AG09319 (cell line): ENCODE data around the gene SLC40A1.

Experiments
- DNase-seq: peaks from one replicate; pipeline ENCODE4 v3.0.0-alpha.2; 2010; ENCODE audit warnings: low read depth; ENCODE audit errors: extremely low read depth
- TF ChIP-seq, protein P1 (sequence below): IDR thresholded peaks from 2 replicates; pipeline ENCODE4 v1.5.1; 2011; ENCODE audit warnings: low read depth, mild to moderate bottlenecking, inconsistent platforms, low read length, moderate library complexity

Gene SLC40A1

DNA sequence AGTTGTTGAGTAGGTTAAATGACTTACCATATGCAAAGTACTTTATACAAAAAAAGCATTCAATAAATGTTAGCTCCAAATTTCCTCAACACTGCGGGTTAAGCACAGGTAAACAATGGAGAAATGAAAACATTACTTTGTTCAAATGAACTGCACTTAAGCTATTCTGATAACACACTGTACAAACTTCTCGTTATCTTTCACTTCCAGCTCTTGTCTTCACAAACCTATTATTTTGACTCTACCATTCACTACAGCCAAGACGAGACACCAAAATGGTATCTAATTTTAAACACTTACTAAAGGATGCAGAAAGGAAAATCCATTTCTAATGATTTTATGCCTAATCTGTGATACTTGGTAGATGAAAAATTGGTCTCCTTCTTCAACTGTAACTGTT lies 43.8 kb downstream of the SLC40A1 start:
- TF ChIP-seq, protein P1, sequence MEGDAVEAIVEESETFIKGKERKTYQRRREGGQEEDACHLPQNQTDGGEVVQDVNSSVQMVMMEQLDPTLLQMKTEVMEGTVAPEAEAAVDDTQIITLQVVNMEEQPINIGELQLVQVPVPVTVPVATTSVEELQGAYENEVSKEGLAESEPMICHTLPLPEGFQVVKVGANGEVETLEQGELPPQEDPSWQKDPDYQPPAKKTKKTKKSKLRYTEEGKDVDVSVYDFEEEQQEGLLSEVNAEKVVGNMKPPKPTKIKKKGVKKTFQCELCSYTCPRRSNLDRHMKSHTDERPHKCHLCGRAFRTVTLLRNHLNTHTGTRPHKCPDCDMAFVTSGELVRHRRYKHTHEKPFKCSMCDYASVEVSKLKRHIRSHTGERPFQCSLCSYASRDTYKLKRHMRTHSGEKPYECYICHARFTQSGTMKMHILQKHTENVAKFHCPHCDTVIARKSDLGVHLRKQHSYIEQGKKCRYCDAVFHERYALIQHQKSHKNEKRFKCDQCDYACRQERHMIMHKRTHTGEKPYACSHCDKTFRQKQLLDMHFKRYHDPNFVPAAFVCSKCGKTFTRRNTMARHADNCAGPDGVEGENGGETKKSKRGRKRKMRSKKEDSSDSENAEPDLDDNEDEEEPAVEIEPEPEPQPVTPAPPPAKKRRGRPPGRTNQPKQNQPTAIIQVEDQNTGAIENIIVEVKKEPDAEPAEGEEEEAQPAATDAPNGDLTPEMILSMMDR, result no peak
- DNase-seq, result no peak

DNA sequence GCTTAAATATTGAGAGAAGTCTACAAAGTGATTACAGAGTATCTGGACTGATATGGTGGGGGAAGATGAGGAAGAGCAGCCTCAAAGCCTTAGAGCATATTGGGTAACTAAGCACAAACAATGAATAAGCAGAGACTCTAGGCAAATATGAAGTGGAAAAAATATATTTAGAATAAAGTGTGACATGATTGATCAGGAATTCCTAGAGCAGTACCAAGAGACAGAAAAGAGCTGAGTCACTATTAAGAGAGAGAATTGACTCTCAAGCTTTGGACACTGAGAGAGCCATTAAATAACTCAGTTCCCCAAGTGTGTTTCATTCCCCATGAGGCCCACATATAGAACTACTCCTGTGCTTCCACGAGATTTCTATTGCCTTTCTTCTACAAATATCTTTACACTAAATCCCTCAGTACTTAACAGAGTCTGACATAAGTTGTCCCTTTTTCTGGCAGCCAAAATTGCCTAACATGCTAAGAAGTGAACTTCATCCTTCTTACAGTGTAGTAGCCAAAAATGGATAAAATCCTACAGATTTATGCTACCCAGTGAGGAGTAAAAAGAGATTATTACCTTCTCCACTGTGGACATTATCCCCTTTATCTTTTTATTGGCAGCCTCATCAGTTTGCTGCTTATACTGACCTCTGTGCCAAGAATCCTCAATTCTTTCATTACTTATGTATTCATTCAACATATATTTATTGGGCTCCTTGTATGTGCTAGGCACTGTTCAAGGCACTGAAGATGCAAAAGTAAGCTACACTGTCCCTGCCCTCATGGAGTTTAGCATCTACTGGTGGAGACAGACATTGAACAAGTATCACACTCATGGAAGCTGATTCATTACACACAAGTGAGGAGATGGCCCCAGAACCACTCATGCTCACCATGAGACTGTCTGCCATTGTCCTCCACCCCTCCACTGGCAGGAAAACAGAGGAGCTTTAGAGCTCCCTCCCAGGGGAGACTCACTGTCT lies 45.4 kb downstream of the SLC40A1 start:
- no peak for DNase-seq
- TF ChIP-seq, protein P1, result no peak

DNA sequence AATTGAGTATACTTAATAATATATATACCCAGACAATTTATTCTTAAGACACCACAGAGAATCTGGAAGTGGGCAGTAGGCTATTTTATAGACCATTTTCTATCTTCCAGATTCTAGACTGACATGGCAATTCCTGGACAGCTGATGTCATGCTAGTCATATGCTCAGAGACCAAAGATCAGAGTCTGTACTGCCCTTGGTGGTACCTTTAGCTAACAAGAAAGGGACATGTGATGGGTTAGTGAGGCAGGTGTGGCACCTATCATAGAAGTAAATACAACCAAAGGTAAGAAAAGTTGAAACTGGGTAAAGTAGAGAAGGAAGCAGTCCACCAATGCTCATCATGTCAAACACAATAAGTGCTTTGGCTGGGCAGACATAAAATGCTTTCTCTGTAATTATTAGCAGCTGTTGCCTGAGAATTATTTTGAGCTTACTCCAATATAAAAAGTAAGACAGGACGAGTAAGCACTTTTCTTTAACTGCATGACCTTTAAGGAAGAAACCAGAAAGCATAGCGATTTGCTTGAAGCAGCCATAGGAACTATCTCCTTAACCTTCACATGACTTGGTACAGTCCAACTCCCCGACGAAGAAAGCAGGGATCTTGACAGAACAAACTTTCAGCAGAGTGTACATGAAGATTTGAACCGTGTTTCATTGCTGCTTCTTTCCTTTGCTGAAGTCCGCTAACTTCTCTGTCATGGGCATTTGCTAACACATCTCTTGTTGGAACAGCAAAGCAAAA lies 47.1 kb downstream of the SLC40A1 start:
- TF ChIP-seq, protein P1, result no peak
- no peak for DNase-seq

DNA sequence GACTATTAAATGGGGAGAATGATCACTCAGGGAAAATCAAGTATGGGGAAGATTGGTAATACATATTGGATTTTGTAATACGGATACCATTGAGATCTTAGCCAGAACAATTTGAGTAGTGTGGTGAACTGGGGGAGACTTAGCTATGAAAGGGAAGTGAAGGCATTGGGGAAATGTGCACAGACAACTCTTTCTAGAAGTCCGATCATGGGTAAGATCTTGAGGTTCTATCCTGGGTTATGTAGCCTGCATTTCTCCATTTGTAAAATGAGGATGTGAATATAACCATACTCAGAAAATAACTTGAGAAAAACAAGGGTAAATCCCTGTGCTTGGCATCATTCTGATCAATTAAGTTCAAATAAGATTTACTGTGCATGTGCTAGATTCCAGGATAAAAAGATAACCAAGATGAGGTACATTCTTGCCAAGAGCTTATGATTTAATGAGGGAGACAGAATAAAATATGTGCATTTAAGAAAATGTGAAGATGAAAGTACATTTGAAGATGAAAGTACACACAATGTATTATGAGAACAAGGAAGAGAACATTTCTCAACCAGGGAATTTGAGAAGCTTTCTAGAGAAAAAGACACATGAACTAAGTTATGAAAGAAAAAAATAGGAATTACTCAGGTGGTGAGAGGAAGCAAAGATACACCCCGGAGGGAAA lies 49.5 kb downstream of the SLC40A1 start:
- TF ChIP-seq, protein P1, result no peak
- DNase-seq, result no peak

DNA sequence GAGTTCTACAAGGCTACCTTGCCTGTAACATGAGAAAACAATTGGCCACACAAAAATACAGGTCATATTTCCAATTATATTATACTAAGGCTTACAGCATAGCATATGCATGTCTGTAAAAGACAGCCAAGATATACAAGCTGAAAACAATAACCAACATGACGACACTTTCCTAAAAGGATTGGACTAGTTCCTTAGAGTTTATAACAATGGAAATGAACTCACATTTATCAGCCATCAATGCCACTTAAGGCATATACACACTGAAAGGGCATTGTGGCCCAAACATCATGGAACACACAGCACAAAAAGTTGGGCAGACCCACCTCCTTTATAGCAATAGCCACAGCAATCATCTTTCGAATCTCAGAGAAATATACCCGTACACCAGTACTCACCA lies 52.0 kb downstream of the SLC40A1 start:
- TF ChIP-seq, protein P1, result no peak
- DNase-seq, result no peak

DNA sequence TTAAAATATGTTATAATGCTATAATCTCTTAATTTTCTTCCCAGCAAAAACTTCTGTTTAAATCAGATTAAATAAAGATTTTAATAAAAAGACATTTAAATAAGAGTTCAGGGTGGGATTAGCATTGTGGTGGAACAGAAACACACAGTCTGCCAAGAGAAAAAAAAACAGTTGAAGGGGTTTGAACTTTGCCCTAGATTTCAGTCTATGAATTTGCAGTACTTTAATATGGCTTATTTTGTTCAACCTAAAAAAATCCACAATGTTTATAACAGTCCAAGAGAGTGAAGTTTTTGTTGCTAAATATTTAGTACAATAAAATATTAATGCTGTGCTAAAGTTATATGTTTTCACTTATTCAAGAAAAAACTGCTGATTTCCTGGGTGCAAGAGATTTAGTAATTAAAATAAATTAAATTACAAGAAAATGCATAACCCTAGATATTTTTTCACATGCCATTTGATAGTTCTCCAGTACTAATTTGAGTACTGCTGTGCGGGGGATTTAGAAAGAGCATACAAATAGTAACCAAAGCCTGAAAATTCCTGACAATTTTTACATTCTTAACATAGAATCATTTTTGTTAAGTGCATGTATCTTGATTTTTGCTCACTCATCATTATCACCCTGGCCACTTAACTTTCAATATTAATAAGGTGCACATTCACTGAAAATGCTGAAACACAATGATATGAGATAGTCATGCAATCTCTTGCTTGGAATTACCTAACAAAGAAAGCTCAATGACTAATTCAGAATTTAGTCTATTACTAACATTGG lies 52.6 kb downstream of the SLC40A1 start:
- TF ChIP-seq, protein P1, result no peak
- no peak for DNase-seq
